NCI-H1417 (cell line): ENCODE data around the gene DLG4.
A peak's percentile ranks its signal among the peaks of the same experiment; 100 is the strongest.
"Not testable (repeated sequence)": the region's sequence is repeated elsewhere in the genome, so short reads cannot be mapped to it uniquely, and the experiment has no call there.

Experiments used
- DNase-seq, 3 experiments: peaks; one replicate each; lab custom pipeline; 2025; lab: John Stamatoyannopoulos, UW

The DLG4 gene

GRCh38 chr17:7184091-7184488 lies 35.5 kb downstream of the DLG4 start:
- peak in 1 of 3 experiments; percentile 3 for DNase-seq

- no peak for DNase-seq
Observed at GRCh38 chr17:7183433-7184090, 36.1 kb downstream of the DLG4 start.

GRCh38 chr17:7182101-7182500 lies 37.5 kb downstream of the DLG4 start:
- not testable (repeated sequence) for DNase-seq

- no peak for DNase-seq
Observed at GRCh38 chr17:7179317-7180254, 40.0 kb downstream of the DLG4 start, which contains the start of gene ASGR1. Gene ASGR1 (minus strand): TSS chr17:7179370. CDS start chr17:7178563, 807 bp downstream.

GRCh38 chr17:7178973-7179316 lies 40.7 kb downstream of the DLG4 start:
- no peak for DNase-seq

GRCh38 chr17:7177954-7178477 lies 41.6 kb downstream of the DLG4 start:
- peak; percentile 10 to 58 (median 50) for DNase-seq

- peak; percentile 50 to 78 (median 62) for DNase-seq
Observed at GRCh38 chr17:7177191-7177953, 42.3 kb downstream of the DLG4 start.

- DNase-seq = peak in 2 of 3 experiments; percentile 16 to 41
Observed at GRCh38 chr17:7176841-7177190, 42.8 kb downstream of the DLG4 start.

GRCh38 chr17:7176107-7176840 lies 43.4 kb downstream of the DLG4 start:
- no peak for DNase-seq

- no peak for DNase-seq
Observed at GRCh38 chr17:7175330-7175733, 44.3 kb downstream of the DLG4 start.

- no peak for DNase-seq
Observed at GRCh38 chr17:7174603-7175326, 44.9 kb downstream of the DLG4 start.

GRCh38 chr17:7173687-7174602 lies 45.7 kb downstream of the DLG4 start:
- no peak for DNase-seq

GRCh38 chr17:7172522-7173191 lies 47.0 kb downstream of the DLG4 start:
- not testable (repeated sequence) for DNase-seq

GRCh38 chr17:7169565-7169908 lies 50.1 kb downstream of the DLG4 start:
- not testable (repeated sequence) for DNase-seq

GRCh38 chr17:7168841-7169564 lies 50.6 kb downstream of the DLG4 start:
- not testable (repeated sequence) for DNase-seq

- no peak for DNase-seq
Observed at GRCh38 chr17:7167832-7168231, 51.8 kb downstream of the DLG4 start.

- no peak for DNase-seq
Observed at GRCh38 chr17:7166873-7167272, 52.8 kb downstream of the DLG4 start.

- DNase-seq = not testable (repeated sequence)
Observed at GRCh38 chr17:7159571-7159970, 60.1 kb downstream of the DLG4 start.
